Ovary (tissue), 9 donors: ENCODE results near the gene ATG9B. TPM values are rescaled to one million over a fixed set of nuclear protein-coding genes. Genes with fewer than 3 reads are reported as not detected.
A peak's percentile ranks its signal among the peaks of the same experiment; 100 is the strongest.

ENCODE experiments used
- DNase-seq, 5 donors: peaks; one replicate each; pipeline ENCODE4 v3.0.0-alpha.2; 2019 to 2020
- H3K27ac ChIP-seq, 2 donors: fragments of 200-600 bp; one replicate each; pipeline versions ENCODE4 v1.5.1 to v1.8.0; 2019 to 2022
- H3K27me3 ChIP-seq: fragments of 200-600 bp; one replicate; pipeline ENCODE4 v1.8.0; 2022
- H3K36me3 ChIP-seq: fragments of 200-600 bp; sonication (generic); one replicate; pipeline ENCODE4 v1.5.1; 2019
- H3K4me1 ChIP-seq: one replicate; pipeline ENCODE4 v1.8.1; 2013; ENCODE audit warnings: mild to moderate bottlenecking, moderate library complexity; ENCODE audit not compliant: insufficient read depth
- H3K4me3 ChIP-seq: fragments of 200-600 bp; sonication (generic); one replicate; pipeline ENCODE4 v1.5.1; 2017
- H3K9me3 ChIP-seq, 2 donors: fragments of 200-600 bp in 1 of 2; sonication (generic) in 1 of 2; one replicate each; pipeline versions ENCODE4 v1.5.1 to v1.8.1; 2013 to 2019; ENCODE audit warnings: mild to moderate bottlenecking in 1 of 2, moderate library complexity in 1 of 2
- EP300 ChIP-seq: sonication (generic); formaldehyde crosslinking; IDR thresholded peaks from one replicate; pipeline ENCODE4 v1.6.1; 2017; ENCODE audit warnings: antibody characterized with exemption
- POLR2A ChIP-seq: fragments of 450-650 bp; IDR thresholded peaks from one replicate; pipeline ENCODE4 v1.6.1; 2017; ENCODE audit warnings: antibody characterized with exemption, mild to moderate bottlenecking, moderate library complexity
- WGBS, 3 donors: extraction: QIAGEN DNeasy Blood & Tissue Kit in 1 of 3; methylation state at CpG; one replicate each; pipeline versions ENCODE4 v1.1.5 to v1.1.7; 2013 to 2017; 5-methylcytosine and 5-hydroxymethylcytosine counted together
- intact Hi-C, 4 donors: fragments of 100-400 bp; cut with DNase I; formaldehyde crosslinking; loops; one replicate each; pipeline versions ENCODE4 v1.11.0 to v1.15.1; 2022 to 2023
- polyA plus RNA-seq, 2 donors: library from polyadenylated mRNA; stranded (reverse); fragments of 200-250 nt in 1 of 2; fragments of 350-450 nt in 1 of 2; fragmentation: Illumina TruSeq in 1 of 2; extraction: RNeasy Lipid Tissue Mini Kit (QIAGEN cat#74804) in 1 of 2; gene quantifications; one replicate each; pipeline ENCODE4 v1.2.3, GENCODE V29; 2013 to 2014
- total RNA-seq, 7 donors: library from RNA; depleted of rRNA in 2 of 7; stranded (reverse); fragments of >200 nt in 2 of 7; fragmentation: NEBNext Ultra II Directional in 3 of 7; extraction: Animal tissue kit (Norgen Biotek cat#: 25700) in 3 of 7; gene quantifications; one replicate each; pipeline versions ENCODE4 v1.1.0 to v1.2.4, GENCODE V29; 2016 to 2023
- TF ChIP-seq, protein P1 (sequence below), 3 donors: fragments of 450-650 bp in 2 of 3; fragments of 200-600 bp in 1 of 3; IDR thresholded peaks; one replicate each; pipeline versions ENCODE4 v1.5.1 to v1.8.0; 2016 to 2022; ENCODE audit warnings: antibody characterized with exemption in 3 of 3, mild to moderate bottlenecking in 1 of 3
- donor health status: DM: no; HTN: no; CAD: no; lungs with moderate emphysema.
- donor health status: DM: no; HTN: no; CAD: no.
- donor health status: Bipolar disorder and iron deficiency.
- donor health status: DM: yes; HTN: yes; CAD: no.
- donor health status: DM: no; HTN: no; CAD: no.
- donor health status: DM: yes; HTN: yes; CAD: no.

ATG9B gene
- total and polyA plus RNA-seq, 9 donors = 0.03 to 1.0 (median 0.35) TPM

DNA sequence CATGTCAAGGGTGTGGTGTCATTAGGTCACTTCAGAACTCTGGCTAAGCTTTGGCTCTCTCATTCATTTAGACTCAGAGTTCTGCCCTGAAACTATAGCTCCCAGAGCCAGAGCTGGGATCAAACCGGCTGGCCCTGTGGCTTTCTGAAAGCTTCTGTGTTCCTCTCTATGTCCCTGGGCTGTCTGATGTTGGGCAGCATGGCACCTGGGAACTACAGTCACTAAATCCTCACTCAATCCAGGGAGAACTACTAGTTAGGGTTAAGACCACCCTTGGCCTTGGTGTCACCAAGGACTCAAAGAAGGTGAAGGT is 13.2 kb downstream of the ATG9B start:
- H3K4me1 ChIP-seq = peaks cover 5% of the 10 kb centered on the region
- no peak for DNase-seq
- no peak overlapping the region for H3K4me3 ChIP-seq
- 57 to 83% (median 70%) methylated on average over 1 of the region's 1 CpG for WGBS, 3 donors
- intact Hi-C loops = loop anchor here in 3 of 4 donors (5.0 to 10.0 kb wide), 2 partner anchors 104 to 114 kb away; no protein-coding TSS in a partner anchor
- H3K36me3 ChIP-seq = no peaks in the 10 kb centered on the region
- H3K9me3 ChIP-seq = no peaks in the 10 kb centered on the region
- H3K27me3 ChIP-seq = no peaks in the 10 kb centered on the region
- TF ChIP-seq EP300 (no peak), POLR2A (no peak)
- TF ChIP-seq, protein P1, sequence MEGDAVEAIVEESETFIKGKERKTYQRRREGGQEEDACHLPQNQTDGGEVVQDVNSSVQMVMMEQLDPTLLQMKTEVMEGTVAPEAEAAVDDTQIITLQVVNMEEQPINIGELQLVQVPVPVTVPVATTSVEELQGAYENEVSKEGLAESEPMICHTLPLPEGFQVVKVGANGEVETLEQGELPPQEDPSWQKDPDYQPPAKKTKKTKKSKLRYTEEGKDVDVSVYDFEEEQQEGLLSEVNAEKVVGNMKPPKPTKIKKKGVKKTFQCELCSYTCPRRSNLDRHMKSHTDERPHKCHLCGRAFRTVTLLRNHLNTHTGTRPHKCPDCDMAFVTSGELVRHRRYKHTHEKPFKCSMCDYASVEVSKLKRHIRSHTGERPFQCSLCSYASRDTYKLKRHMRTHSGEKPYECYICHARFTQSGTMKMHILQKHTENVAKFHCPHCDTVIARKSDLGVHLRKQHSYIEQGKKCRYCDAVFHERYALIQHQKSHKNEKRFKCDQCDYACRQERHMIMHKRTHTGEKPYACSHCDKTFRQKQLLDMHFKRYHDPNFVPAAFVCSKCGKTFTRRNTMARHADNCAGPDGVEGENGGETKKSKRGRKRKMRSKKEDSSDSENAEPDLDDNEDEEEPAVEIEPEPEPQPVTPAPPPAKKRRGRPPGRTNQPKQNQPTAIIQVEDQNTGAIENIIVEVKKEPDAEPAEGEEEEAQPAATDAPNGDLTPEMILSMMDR (IDR thresholded peaks at IDR 0.05) = no peak
- H3K27ac ChIP-seq = no peak overlapping the region

DNA sequence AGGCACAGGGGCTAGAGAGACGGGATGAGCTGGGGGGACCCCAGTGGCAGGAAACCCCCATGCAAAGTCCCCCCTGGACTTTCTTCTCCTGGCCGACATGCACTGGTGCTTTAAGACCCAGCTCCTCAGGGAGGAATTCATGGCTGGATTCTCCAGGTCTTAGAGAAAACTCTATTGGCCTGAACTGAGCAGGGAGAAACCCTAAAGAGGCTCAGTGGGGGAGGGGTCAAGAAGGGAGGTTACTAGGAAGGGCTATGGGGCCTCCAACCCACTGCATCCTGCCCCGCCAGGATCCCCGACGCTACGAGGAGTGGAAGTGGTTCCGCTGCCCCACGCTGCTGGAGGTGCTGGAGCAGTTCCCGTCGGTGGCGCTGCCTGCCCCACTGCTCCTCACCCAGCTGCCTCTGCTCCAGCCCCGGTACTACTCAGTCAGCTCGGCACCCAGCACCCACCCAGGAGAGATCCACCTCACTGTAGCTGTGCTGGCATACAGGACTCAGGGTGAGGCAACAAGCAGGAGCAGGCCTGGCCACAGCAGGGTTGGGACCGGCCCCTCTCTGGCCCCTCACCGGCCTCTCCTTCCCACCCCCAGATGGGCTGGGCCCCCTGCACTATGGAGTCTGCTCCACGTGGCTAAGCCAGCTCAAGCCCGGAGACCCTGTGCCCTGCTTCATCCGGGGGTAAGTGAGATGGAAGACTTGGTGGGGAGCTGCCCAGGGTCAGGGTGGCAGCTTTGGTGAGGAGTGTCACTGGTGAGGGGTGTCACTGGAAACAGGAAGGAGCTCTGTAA is 13.8 kb downstream of the ATG9B start:
- H3K4me1 ChIP-seq = peaks cover 5% of the 10 kb centered on the region

DNA sequence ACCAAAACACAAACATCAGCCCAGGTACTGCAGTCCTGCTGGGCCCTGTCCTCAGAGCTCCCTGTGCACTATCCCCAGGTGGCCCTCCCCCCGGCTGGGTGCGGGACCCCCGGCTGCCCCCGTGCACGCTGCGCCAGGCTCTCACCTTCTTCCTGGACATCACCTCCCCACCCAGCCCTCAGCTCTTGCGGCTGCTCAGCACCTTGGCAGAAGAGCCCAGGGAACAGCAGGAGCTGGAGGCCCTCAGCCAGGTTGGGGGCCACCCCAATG is 14.3 kb downstream of the ATG9B start:
- WGBS, 3 donors = 44 to 52% (median 49%) methylated on average over 7 of the region's 7 CpGs
- TF ChIP-seq, protein P1 (IDR thresholded peaks at IDR 0.05) = no peak
- TF ChIP-seq EP300 = no peak
- TF ChIP-seq POLR2A = no peak
- peaks cover 5% of the 10 kb centered on the region for H3K4me1 ChIP-seq
- no peaks in the 10 kb centered on the region for H3K9me3 ChIP-seq
- intact Hi-C loops = loop anchor here in 3 of 4 donors (5.0 to 10.0 kb wide), 2 partner anchors 105 to 113 kb away; no protein-coding TSS in a partner anchor
- DNase-seq = no peak
- no peaks in the 10 kb centered on the region for H3K27me3 ChIP-seq
- no peak overlapping the region for H3K4me3 ChIP-seq
- no peak overlapping the region for H3K27ac ChIP-seq
- H3K36me3 ChIP-seq = no peaks in the 10 kb centered on the region

More for the DNA sequence above, 13.8 kb downstream of the ATG9B start:
- no peak for DNase-seq
- Histone ChIP-seq H3K27me3 (no peaks in the 10 kb centered on the region), H3K27ac (no peak overlapping the region), H3K36me3 (no peaks in the 10 kb centered on the region), H3K9me3 (no peaks in the 10 kb centered on the region), H3K4me3 (no peak overlapping the region)
- TF ChIP-seq EP300 = no peak
- TF ChIP-seq POLR2A = no peak
- TF ChIP-seq, protein P1 (IDR thresholded peaks at IDR 0.05) = no peak
- intact Hi-C loops = loop anchor here in 3 of 4 donors (5.0 to 10.0 kb wide), 2 partner anchors 104 to 113 kb away; no protein-coding TSS in a partner anchor
- WGBS, 3 donors = 36 to 41% (median 39%) methylated on average over 17 to 18 of the region's 18 CpGs

DNA sequence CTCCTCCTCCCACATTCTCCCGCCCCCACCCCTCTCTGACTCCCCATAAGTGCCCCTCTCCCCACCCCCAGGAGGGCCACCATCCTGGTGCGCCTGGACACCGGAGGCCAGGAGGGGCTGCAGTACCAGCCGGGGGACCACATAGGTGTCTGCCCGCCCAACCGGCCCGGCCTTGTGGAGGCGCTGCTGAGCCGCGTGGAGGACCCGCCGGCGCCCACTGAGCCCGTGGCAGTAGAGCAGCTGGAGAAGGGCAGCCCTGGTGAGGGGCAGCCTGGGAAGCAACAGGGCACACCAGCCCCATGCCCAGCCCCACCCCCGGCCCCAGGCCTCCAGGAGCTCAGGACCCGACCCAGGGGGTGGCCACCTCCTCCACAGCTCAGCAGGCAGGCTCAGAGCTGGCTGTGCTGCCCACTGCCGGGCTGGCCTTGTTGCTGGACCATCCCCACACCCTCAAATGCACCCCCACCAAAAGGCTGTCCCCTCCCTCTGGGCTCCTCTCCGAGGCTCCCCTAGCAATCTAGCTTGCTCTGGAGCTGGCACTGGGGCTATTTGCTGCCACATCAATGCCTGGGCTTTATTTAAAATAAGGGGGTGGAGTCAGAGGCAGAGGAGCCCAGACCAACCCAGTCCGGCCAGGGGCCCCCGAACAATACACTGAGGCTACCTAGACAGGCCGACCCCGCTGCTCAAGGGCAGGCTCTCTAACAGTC is 14.8 kb downstream of the ATG9B start:
- 51 to 62% (median 61%) methylated on average over 19 to 22 of the region's 22 CpGs for WGBS, 3 donors
- H3K4me3 ChIP-seq = no peak overlapping the region
- H3K36me3 ChIP-seq = no peaks in the 10 kb centered on the region
- H3K27ac ChIP-seq = no peak overlapping the region
- no peaks in the 10 kb centered on the region for H3K9me3 ChIP-seq
- peaks cover 5% of the 10 kb centered on the region for H3K4me1 ChIP-seq
- no peaks in the 10 kb centered on the region for H3K27me3 ChIP-seq
- intact Hi-C loops = loop anchor here in 3 of 4 donors (5.0 to 10.0 kb wide), 3 partner anchors 103 to 112 kb away; no protein-coding TSS in a partner anchor
- DNase-seq = peak in 1 of 5 donors; percentile 35
- TF ChIP-seq POLR2A (no peak), EP300 (no peak)
- TF ChIP-seq, protein P1 (IDR thresholded peaks at IDR 0.05) = no peak
